PC-9 (cell line): ENCODE measurements around the gene MMAA.

ENCODE experiments used
- EZH2 ChIP-seq: fragments of 200-600 bp; sonication (generic); IDR thresholded peaks from 2 replicates; pipeline ENCODE4 v1.8.0; 2017; ENCODE audit warnings: antibody characterized with exemption, low read depth
- TF ChIP-seq, protein P1 (sequence below): fragments of 200-600 bp; sonication (generic); conservative IDR thresholded peaks from 2 replicates; pipeline ENCODE4 v1.6.1; 2017; ENCODE audit warnings: mixed run types, antibody characterized with exemption, mild to moderate bottlenecking, moderate library complexity

DNA sequence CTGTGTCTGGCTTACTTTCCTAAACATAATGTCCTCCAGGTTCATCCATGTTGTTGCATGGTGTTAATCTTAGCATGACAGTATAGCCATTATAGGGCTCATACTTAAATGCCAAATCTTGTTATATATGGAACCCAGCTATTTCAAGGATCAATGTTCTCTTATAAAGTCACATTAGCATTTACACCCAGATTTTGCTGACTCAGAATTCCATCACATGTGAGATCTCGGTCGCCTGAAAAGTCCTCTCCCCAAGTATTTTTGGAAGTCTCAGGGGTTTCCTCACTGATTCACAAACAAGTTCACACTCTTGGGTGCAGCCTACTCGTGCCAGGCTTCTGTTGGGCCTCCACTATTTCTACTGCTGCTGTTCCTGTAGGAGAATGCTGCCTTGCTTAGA, 40.9 kb downstream of the MMAA start:
- TF ChIP-seq, protein P1, sequence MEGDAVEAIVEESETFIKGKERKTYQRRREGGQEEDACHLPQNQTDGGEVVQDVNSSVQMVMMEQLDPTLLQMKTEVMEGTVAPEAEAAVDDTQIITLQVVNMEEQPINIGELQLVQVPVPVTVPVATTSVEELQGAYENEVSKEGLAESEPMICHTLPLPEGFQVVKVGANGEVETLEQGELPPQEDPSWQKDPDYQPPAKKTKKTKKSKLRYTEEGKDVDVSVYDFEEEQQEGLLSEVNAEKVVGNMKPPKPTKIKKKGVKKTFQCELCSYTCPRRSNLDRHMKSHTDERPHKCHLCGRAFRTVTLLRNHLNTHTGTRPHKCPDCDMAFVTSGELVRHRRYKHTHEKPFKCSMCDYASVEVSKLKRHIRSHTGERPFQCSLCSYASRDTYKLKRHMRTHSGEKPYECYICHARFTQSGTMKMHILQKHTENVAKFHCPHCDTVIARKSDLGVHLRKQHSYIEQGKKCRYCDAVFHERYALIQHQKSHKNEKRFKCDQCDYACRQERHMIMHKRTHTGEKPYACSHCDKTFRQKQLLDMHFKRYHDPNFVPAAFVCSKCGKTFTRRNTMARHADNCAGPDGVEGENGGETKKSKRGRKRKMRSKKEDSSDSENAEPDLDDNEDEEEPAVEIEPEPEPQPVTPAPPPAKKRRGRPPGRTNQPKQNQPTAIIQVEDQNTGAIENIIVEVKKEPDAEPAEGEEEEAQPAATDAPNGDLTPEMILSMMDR, result no peak
- no peak for TF ChIP-seq EZH2
